BJ (cell line): ENCODE data around the gene PRDM8. TPM values are rescaled to one million over a fixed set of nuclear protein-coding genes. Genes with fewer than 3 reads are reported as not detected.
"Not testable (repeated sequence)": the region's sequence is repeated elsewhere in the genome, so short reads cannot be mapped to it uniquely, and the experiment has no call there.

Experiments
- CTCF ChIA-PET: fragments of 350-600 bp; formaldehyde crosslinking; extraction: SDS; loops from one replicate; lab custom pipeline; 2021; ENCODE audit warnings: antibody characterized with exemption, inconsistent platforms; lab: Yijun Ruan, JAX
- POLR2A ChIA-PET: fragments of 300-600 bp; sonication (Branson Sonifier 250); formaldehyde crosslinking; extraction: SDS; loops from one replicate; lab custom pipeline; 2021; ENCODE audit warnings: antibody characterized with exemption; lab: Charles Lee
- DNase-seq: peaks from one replicate; pipeline ENCODE4 v3.0.0-alpha.2; 2011; ENCODE audit warnings: low read depth
- H3K27me3 ChIP-seq: 2 replicates; pipeline ENCODE4 v1.6.0; 2011; ENCODE audit warnings: low read length; ENCODE audit not compliant: control insufficient read depth, insufficient read depth
- H3K36me3 ChIP-seq: 2 replicates; pipeline ENCODE4 v1.5.1; 2011; ENCODE audit warnings: low read length; ENCODE audit not compliant: control insufficient read depth, insufficient read depth
- H3K4me3 ChIP-seq: 2 replicates; pipeline ENCODE4 v1.5.1; 2011; ENCODE audit warnings: low read depth, mild to moderate bottlenecking, control low read depth, low read length
- CTCF ChIP-seq: IDR thresholded peaks from 2 replicates; pipeline ENCODE4 v1.5.1; 2011; ENCODE audit warnings: low read depth, mild to moderate bottlenecking, control low read depth, inconsistent platforms, low read length, moderate library complexity; ENCODE audit not compliant: insufficient read depth
- polyA plus RNA-seq: library from polyadenylated mRNA; depleted of rRNA; stranded (reverse); fragments of >200 nt; gene quantifications from 2 replicates; pipeline ENCODE4 v1.2.3, GENCODE V29; 2011

Gene PRDM8
- polyA plus RNA-seq, 1 experiment, result 2.7 TPM

- no peak for TF ChIP-seq CTCF
- no peak for DNase-seq
- Histone ChIP-seq H3K36me3 (no peaks in the 10 kb centered on the region), H3K27me3 (no peaks in the 10 kb centered on the region), H3K4me3 (no peak overlapping the region)
- CTCF ChIA-PET, result interaction anchor here (0.5 to 2.8 kb wide), 2 partner anchors 10 to 239 kb away, joined by 3 to 14 read pairs; no protein-coding TSS in a partner anchor
- POLR2A ChIA-PET, result no interaction called here
These were observed 23.5 kb upstream of the PRDM8 start for GRCh38 chr4:80173841-80174240.

- H3K27me3 ChIP-seq, DNase-seq, POLR2A ChIA-PET, H3K36me3 ChIP-seq, H3K4me3 ChIP-seq: not testable (repeated sequence)
- CTCF ChIA-PET, result interaction anchor here (1.5 to 1.6 kb wide), 2 partner anchors 10 to 25 kb away, joined by 4 read pairs; no protein-coding TSS in a partner anchor
These were observed 19.5 kb upstream of the PRDM8 start for GRCh38 chr4:80177793-80178192.

GRCh38 chr4:80178964-80179363 lies 18.3 kb upstream of the PRDM8 start:
- H3K36me3 ChIP-seq, result no peaks in the 10 kb centered on the region
- no peak for TF ChIP-seq CTCF
- ChIA-PET CTCF (interaction anchor here (0.6 to 1.6 kb wide), 5 partner anchors 11 to 1329 kb away, joined by 3 to 4 read pairs (median 4); no protein-coding TSS in a partner anchor), POLR2A (no interaction called here)
- H3K4me3 ChIP-seq, result no peak overlapping the region
- no peaks in the 10 kb centered on the region; the same call in 1 of the 2 replicates for H3K27me3 ChIP-seq
- DNase-seq, result no peak

GRCh38 chr4:80179637-80180161 lies 17.6 kb upstream of the PRDM8 start:
- no peak for TF ChIP-seq CTCF
- Histone ChIP-seq H3K27me3 (no peaks in the 10 kb centered on the region; the same call in 1 of the 2 replicates), H3K36me3 (no peaks in the 10 kb centered on the region), H3K4me3 (no peak overlapping the region)
- POLR2A ChIA-PET, result interaction anchor here (0.5 kb wide), 1 partner anchor 23 kb away, joined by 3 read pairs; no protein-coding TSS in a partner anchor
- CTCF ChIA-PET, result interaction anchor here (1.3 kb wide), 1 partner anchor 40 kb away, joined by 4 read pairs; no protein-coding TSS in a partner anchor
- no peak for DNase-seq

GRCh38 chr4:80180743-80181142 lies 16.6 kb upstream of the PRDM8 start:
- POLR2A ChIA-PET, result no interaction called here

More at GRCh38 chr4:80180743-80181142, 16.6 kb upstream of the PRDM8 start:
- no peak for TF ChIP-seq CTCF
- no peak overlapping the region for H3K4me3 ChIP-seq
- CTCF ChIA-PET, result no interaction called here
- H3K36me3 ChIP-seq, result no peaks in the 10 kb centered on the region
- DNase-seq, result no peak
- no peaks in the 10 kb centered on the region; the same call in 1 of the 2 replicates for H3K27me3 ChIP-seq
